Measurements from ENCODE around the gene PRPSAP1. TPM values are rescaled to one million over a fixed set of nuclear protein-coding genes. Genes with fewer than 3 reads are reported as not detected.
A peak's percentile ranks its signal among the peaks of the same experiment; 100 is the strongest.
"Not testable (repeated sequence)": the region's sequence is repeated elsewhere in the genome, so short reads cannot be mapped to it uniquely, and the experiment has no call there.

PRPSAP1 gene
- total RNA-seq, 2 experiments from 2014 or later, result 61.6 to 66.1 TPM

GRCh38 chr17:76309461-76309860, 44.3 kb downstream of the PRPSAP1 start:
- ATAC-seq (ENCODE audit: low read depth), result no peak
- H3K36me3 Mint-ChIP-seq, result peaks cover 16% of the 10 kb centered on the region
- peaks cover 2% of the 10 kb centered on the region for H3K4me1 Mint-ChIP-seq
- DNase-seq, result no peak
- POLR2A ChIA-PET, result no interaction called here
- no peaks in the 10 kb centered on the region for H3K9me3 Mint-ChIP-seq
- no peaks in the 10 kb centered on the region for H3K27me3 Mint-ChIP-seq
- H3K27ac Mint-ChIP-seq, result no peak overlapping the region
- H3K4me3 Mint-ChIP-seq, result no peak overlapping the region

- no peak within 1 kb of the TSS for H3K4me3 Mint-ChIP-seq
- peaks cover 3% of the 10 kb centered on the region for H3K4me1 Mint-ChIP-seq
- H3K27me3 Mint-ChIP-seq, result no peaks in the 10 kb centered on the region
- DNase-seq (no peak), ATAC-seq (ENCODE audit: low read depth) (no peak)
- no peak within 1 kb of the TSS for H3K27ac Mint-ChIP-seq
- POLR2A ChIA-PET, result no interaction called here
- no peaks in the 10 kb centered on the region for H3K9me3 Mint-ChIP-seq
- H3K36me3 Mint-ChIP-seq, result peaks cover 12% of the 10 kb centered on the region
Measured at GRCh38 chr17:76307966-76308338, 45.8 kb downstream of the PRPSAP1 start, which contains the start of gene QRICH2. QRICH2 (minus strand) TSS chr17:76308276; CDS start chr17:76307998, 278 bp downstream.

- no peak overlapping the region for H3K4me3 Mint-ChIP-seq
- no peaks in the 10 kb centered on the region for H3K27me3 Mint-ChIP-seq
- no peak overlapping the region for H3K27ac Mint-ChIP-seq
- peaks cover 3% of the 10 kb centered on the region for H3K4me1 Mint-ChIP-seq
- ATAC-seq (ENCODE audit: low read depth) (no peak), DNase-seq (no peak)
- no peaks in the 10 kb centered on the region for H3K9me3 Mint-ChIP-seq
- peaks cover 9% of the 10 kb centered on the region for H3K36me3 Mint-ChIP-seq
- POLR2A ChIA-PET, result no interaction called here
Measured at GRCh38 chr17:76307299-76307965, 46.3 kb downstream of the PRPSAP1 start.

GRCh38 chr17:76305135-76305454, 48.6 kb downstream of the PRPSAP1 start:
- H3K4me3 Mint-ChIP-seq; H3K9me3 Mint-ChIP-seq; DNase-seq; H3K27ac Mint-ChIP-seq; H3K4me1 Mint-ChIP-seq; ATAC-seq (ENCODE audit: low read depth); H3K36me3 Mint-ChIP-seq; H3K27me3 Mint-ChIP-seq: not testable (repeated sequence)
- POLR2A ChIA-PET, result interaction anchor here (0.7 kb wide), 1 partner anchor 93 kb away, joined by 4 read pairs; no protein-coding TSS in a partner anchor

- no peak for ATAC-seq (ENCODE audit: low read depth)
- no peak overlapping the region for H3K27ac Mint-ChIP-seq
- no peaks in the 10 kb centered on the region for H3K27me3 Mint-ChIP-seq
- no peak overlapping the region for H3K4me3 Mint-ChIP-seq
- no peak for DNase-seq
- H3K36me3 Mint-ChIP-seq, result peaks cover 3% of the 10 kb centered on the region
- no peaks in the 10 kb centered on the region for H3K9me3 Mint-ChIP-seq
- POLR2A ChIA-PET, result interaction anchor here (0.7 kb wide), 1 partner anchor 94 kb away, joined by 4 read pairs; no protein-coding TSS in a partner anchor
- peaks cover 3% of the 10 kb centered on the region for H3K4me1 Mint-ChIP-seq
Measured at GRCh38 chr17:76304226-76305134, 49.2 kb downstream of the PRPSAP1 start.

- Mint-ChIP-seq H3K4me1 (peaks cover 3% of the 10 kb centered on the region), H3K9me3 (no peaks in the 10 kb centered on the region), H3K27ac (no peak overlapping the region), H3K36me3 (peaks cover 5% of the 10 kb centered on the region), H3K27me3 (no peaks in the 10 kb centered on the region), H3K4me3 (no peak overlapping the region)
- POLR2A ChIA-PET, result interaction anchor here (0.6 kb wide), 1 partner anchor 41 kb away, joined by 4 read pairs; no protein-coding TSS in a partner anchor
- no peak for ATAC-seq (ENCODE audit: low read depth)
- no peak for DNase-seq
Measured at GRCh38 chr17:76297436-76297835, 56.3 kb downstream of the PRPSAP1 start.

- POLR2A ChIA-PET, result no interaction called here
- no peak for DNase-seq
- no peak for ATAC-seq (ENCODE audit: low read depth)
- no peak overlapping the region for H3K27ac Mint-ChIP-seq
- peaks cover 3% of the 10 kb centered on the region for H3K4me1 Mint-ChIP-seq
- no peaks in the 10 kb centered on the region for H3K9me3 Mint-ChIP-seq
- H3K4me3 Mint-ChIP-seq, result no peak overlapping the region
- H3K27me3 Mint-ChIP-seq, result no peaks in the 10 kb centered on the region
- peaks cover 5% of the 10 kb centered on the region for H3K36me3 Mint-ChIP-seq
Measured at GRCh38 chr17:76296889-76297288, 56.8 kb downstream of the PRPSAP1 start.

- H3K27ac Mint-ChIP-seq, result no peak overlapping the region
- H3K36me3 Mint-ChIP-seq, result peaks cover 5% of the 10 kb centered on the region
- no peaks in the 10 kb centered on the region for H3K9me3 Mint-ChIP-seq
- no peaks in the 10 kb centered on the region for H3K27me3 Mint-ChIP-seq
- no peak overlapping the region for H3K4me3 Mint-ChIP-seq
- POLR2A ChIA-PET, result no interaction called here
- ATAC-seq (ENCODE audit: low read depth) (no peak), DNase-seq (no peak)
- H3K4me1 Mint-ChIP-seq, result peaks cover 3% of the 10 kb centered on the region
Measured at GRCh38 chr17:76296186-76296585, 57.5 kb downstream of the PRPSAP1 start.

GRCh38 chr17:76293106-76293505, 60.6 kb downstream of the PRPSAP1 start:
- H3K4me1 Mint-ChIP-seq, result no peaks in the 10 kb centered on the region
- H3K4me3 Mint-ChIP-seq, result no peak overlapping the region
- no peak overlapping the region for H3K27ac Mint-ChIP-seq
- DNase-seq (no peak), ATAC-seq (ENCODE audit: low read depth) (no peak)
- H3K9me3 Mint-ChIP-seq, result no peaks in the 10 kb centered on the region
- peaks cover 5% of the 10 kb centered on the region for H3K36me3 Mint-ChIP-seq
- POLR2A ChIA-PET, result no interaction called here
- no peaks in the 10 kb centered on the region for H3K27me3 Mint-ChIP-seq

- no peak for DNase-seq
- ATAC-seq (ENCODE audit: low read depth), result no peak
- POLR2A ChIA-PET, result no interaction called here
- Mint-ChIP-seq H3K36me3 (peaks cover 5% of the 10 kb centered on the region), H3K27me3 (no peaks in the 10 kb centered on the region), H3K4me3 (no peak overlapping the region), H3K9me3 (no peaks in the 10 kb centered on the region), H3K4me1 (no peaks in the 10 kb centered on the region), H3K27ac (no peak overlapping the region)
Measured at GRCh38 chr17:76292567-76292966, 61.1 kb downstream of the PRPSAP1 start.

GRCh38 chr17:76281573-76282371, 71.9 kb downstream of the PRPSAP1 start:
- Mint-ChIP-seq H3K36me3 (peaks cover 1% of the 10 kb centered on the region), H3K4me1 (peaks cover 6% of the 10 kb centered on the region), H3K9me3 (no peaks in the 10 kb centered on the region), H3K4me3 (no peak overlapping the region), H3K27ac (no peak overlapping the region), H3K27me3 (no peaks in the 10 kb centered on the region)
- ATAC-seq (ENCODE audit: low read depth) (no peak), DNase-seq (no peak)
- POLR2A ChIA-PET, result interaction anchor here (0.5 to 24.4 kb wide), 6 partner anchors 9 to 284 kb away, joined by 3 to 1721 read pairs (median 4); partner anchors contain the start of genes RNF157 and UBALD2

GRCh38 chr17:76280650-76281049, 73.1 kb downstream of the PRPSAP1 start:
- no peak for ATAC-seq (ENCODE audit: low read depth)
- no peak overlapping the region for H3K27ac Mint-ChIP-seq
- POLR2A ChIA-PET, result interaction anchor here (0.6 to 24.4 kb wide), 5 partner anchors 9 to 158 kb away, joined by 3 to 1721 read pairs (median 10); partner anchors contain the start of genes RNF157 and UBALD2
- H3K4me3 Mint-ChIP-seq, result no peak overlapping the region
- peaks cover 1% of the 10 kb centered on the region for H3K36me3 Mint-ChIP-seq
- no peak for DNase-seq
- H3K4me1 Mint-ChIP-seq, result peaks cover 6% of the 10 kb centered on the region
- no peaks in the 10 kb centered on the region for H3K9me3 Mint-ChIP-seq
- no peaks in the 10 kb centered on the region for H3K27me3 Mint-ChIP-seq

GRCh38 chr17:76279742-76280287, 73.9 kb downstream of the PRPSAP1 start:
- POLR2A ChIA-PET, result interaction anchor here (0.5 to 24.4 kb wide), 13 partner anchors 8 to 266 kb away, joined by 3 to 1721 read pairs (median 4); partner anchors contain the start of genes EXOC7, FOXJ1, RNF157 and UBALD2
- H3K9me3 Mint-ChIP-seq, result no peaks in the 10 kb centered on the region
- no peak overlapping the region for H3K4me3 Mint-ChIP-seq
- no peaks in the 10 kb centered on the region for H3K27me3 Mint-ChIP-seq
- no peak for DNase-seq
- ATAC-seq (ENCODE audit: low read depth), result no peak
- peaks cover 10% of the 10 kb centered on the region for H3K4me1 Mint-ChIP-seq
- peaks cover 3% of the 10 kb centered on the region for H3K36me3 Mint-ChIP-seq
- peak overlapping the region; percentile 45 for H3K27ac Mint-ChIP-seq

All from activated naive CD8-positive, alpha-beta T cell treated with anti-CD3 and anti-CD28 coated beads, Interleukin-2, amount 10 ng/mL, durations not matched to agents 7 days and 5 days (primary cell).